ENCODE measurements around the gene TRPC6.
A peak's percentile ranks its signal among the peaks of the same experiment; 100 is the strongest.

The TRPC6 gene

DNA sequence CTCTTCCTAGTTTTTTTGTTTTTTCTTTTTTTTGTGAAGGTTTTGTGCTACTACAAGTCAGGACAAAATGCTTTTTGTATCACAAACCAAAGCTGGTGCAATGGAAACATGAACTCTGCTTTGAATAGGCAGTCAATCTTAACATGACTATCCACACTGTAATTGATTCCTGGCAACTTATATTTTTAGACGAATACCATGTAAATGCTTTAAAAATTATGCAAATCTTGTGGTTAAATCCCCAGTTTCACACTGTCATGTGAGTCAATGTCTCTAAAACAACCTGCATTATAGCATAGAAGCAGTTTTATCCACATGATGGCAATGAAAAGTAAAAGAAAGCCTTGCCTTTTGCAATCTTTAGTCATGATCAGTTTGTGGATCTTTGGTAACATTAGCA is 8.9 kb downstream of the TRPC6 start:
- TF ChIP-seq, protein P1, sequence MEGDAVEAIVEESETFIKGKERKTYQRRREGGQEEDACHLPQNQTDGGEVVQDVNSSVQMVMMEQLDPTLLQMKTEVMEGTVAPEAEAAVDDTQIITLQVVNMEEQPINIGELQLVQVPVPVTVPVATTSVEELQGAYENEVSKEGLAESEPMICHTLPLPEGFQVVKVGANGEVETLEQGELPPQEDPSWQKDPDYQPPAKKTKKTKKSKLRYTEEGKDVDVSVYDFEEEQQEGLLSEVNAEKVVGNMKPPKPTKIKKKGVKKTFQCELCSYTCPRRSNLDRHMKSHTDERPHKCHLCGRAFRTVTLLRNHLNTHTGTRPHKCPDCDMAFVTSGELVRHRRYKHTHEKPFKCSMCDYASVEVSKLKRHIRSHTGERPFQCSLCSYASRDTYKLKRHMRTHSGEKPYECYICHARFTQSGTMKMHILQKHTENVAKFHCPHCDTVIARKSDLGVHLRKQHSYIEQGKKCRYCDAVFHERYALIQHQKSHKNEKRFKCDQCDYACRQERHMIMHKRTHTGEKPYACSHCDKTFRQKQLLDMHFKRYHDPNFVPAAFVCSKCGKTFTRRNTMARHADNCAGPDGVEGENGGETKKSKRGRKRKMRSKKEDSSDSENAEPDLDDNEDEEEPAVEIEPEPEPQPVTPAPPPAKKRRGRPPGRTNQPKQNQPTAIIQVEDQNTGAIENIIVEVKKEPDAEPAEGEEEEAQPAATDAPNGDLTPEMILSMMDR (IDR thresholded peaks at IDR 0.05; ENCODE audit: low read length, missing control alignments) = no peak
- no peak overlapping the region for H3K4me3 ChIP-seq (replicated peaks; ENCODE audit: low read depth, low read length)

DNA sequence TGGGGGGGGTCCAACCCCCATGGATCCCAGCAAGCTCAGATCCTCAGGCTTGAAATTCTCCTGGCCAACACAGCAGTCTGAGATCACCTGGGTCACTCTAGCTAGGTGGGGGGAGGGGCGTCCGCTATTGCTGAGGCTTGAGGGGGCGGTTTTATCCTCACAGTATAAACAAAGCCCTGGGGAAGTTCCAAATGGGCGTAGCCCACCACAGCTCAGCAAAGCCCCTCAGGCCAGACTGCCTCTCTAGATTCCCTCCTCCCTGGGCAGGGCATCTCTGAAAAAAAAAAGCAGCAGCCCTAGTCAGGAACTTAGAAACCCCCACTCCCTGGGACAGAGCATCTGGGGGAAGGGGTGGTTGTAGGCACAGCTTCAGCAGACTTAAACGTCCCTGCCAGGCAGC is 16.7 kb downstream of the TRPC6 start:
- TF ChIP-seq, protein P1 (IDR thresholded peaks at IDR 0.05; ENCODE audit: low read length, missing control alignments) = no peak

More for the DNA sequence above, 8.9 kb downstream of the TRPC6 start:
- DNase-seq (ENCODE audit: low read depth) = no peak

DNA sequence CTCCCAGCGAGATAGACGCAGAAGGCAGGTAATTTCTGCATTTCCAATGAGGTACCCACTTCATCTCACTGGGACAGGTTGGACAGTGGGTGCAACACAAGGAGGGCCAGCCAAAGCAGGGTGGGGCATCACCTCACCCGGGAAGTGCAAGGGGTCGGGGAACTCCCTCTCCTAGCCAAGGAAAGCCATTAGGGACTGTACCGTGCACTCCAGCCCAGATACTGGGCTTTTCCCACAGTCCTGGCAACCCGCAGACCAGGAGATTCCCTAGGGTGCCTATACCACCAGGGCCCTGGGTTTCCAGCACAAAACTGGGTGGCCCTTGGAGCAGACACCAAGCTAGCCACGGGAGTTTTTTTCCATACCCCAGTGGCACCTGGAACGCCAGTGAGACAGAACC is 17.2 kb downstream of the TRPC6 start:
- DNase-seq (ENCODE audit: low read depth) = no peak
- TF ChIP-seq, protein P1 (IDR thresholded peaks at IDR 0.05; ENCODE audit: low read length, missing control alignments) = no peak
- no peak overlapping the region for H3K4me3 ChIP-seq (replicated peaks; ENCODE audit: low read depth, low read length)

More for the DNA sequence above, 16.7 kb downstream of the TRPC6 start:
- H3K4me3 ChIP-seq (replicated peaks; ENCODE audit: low read depth, low read length) = no peak overlapping the region
- no peak for DNase-seq (ENCODE audit: low read depth)

DNA sequence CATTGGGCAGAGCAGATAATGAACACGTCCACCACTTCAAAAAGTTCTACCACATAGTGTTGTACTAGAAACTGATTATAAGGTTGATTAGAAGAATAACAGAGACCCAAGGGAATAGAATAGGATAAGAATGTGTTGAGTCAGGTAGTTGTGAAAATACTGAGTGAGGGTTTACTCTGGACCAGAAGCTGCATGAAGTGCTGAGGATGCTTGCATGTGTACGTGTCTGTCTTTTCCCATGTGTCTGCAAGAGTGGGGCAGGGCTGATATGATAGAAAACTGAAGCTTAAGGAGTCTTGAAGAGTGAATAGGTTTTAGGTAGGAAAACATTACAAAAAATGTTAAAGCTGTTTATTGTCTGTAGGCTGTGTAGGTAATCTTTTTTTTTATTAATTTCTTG is 20.6 kb downstream of the TRPC6 start:
- peak; percentile 6 for DNase-seq (ENCODE audit: low read depth)
- TF ChIP-seq, protein P1 (IDR thresholded peaks at IDR 0.05; ENCODE audit: low read length, missing control alignments) = no peak

DNA sequence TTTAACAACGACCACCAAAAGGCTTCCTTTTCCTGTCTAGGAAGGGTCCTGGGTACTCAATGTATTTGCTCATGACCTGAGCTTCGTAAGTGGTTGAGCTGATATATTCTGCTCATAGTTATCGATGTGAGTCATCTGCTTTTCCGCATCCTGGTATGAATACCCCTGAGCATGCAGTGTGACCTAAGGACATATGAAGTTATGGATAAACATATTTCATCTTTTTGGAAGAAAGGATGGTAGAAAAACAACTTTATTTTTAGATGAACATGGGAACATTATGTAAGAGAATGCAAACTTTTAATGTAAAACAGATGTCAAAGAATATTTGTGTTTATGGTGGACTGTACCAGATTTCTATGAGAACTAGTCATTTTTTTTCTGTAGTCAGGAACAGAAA is 28.4 kb downstream of the TRPC6 start:
- TF ChIP-seq, protein P1 (IDR thresholded peaks at IDR 0.05; ENCODE audit: low read length, missing control alignments) = no peak
- peak; percentile 3 for DNase-seq (ENCODE audit: low read depth)

More for the DNA sequence above, 20.6 kb downstream of the TRPC6 start:
- no peak overlapping the region for H3K4me3 ChIP-seq (replicated peaks; ENCODE audit: low read depth, low read length)

DNA sequence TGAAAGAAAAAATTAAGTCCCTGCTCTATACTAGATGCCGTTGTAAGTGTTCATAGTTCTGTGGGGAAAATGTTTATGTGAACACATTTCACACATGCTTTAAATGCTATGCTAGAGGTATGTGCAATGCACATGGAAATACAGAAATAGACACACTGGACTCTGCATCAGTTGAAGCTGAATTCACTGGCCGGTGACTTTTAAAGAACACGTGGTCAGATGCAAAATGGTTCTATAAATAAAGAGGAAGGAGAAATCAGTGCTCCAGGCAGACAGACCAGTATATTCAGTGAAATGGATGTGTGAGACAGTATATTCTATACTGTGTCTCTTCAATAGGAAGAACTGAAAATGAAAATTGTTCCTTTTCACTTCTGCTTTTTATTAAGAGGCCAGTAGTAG is 29.9 kb downstream of the TRPC6 start:
- TF ChIP-seq, protein P1 (IDR thresholded peaks at IDR 0.05; ENCODE audit: low read length, missing control alignments) = no peak
- no peak overlapping the region for H3K4me3 ChIP-seq (replicated peaks; ENCODE audit: low read depth, low read length)
- DNase-seq (ENCODE audit: low read depth) = no peak

More for the DNA sequence above, 28.4 kb downstream of the TRPC6 start:
- no peak overlapping the region for H3K4me3 ChIP-seq (replicated peaks; ENCODE audit: low read depth, low read length)

DNA sequence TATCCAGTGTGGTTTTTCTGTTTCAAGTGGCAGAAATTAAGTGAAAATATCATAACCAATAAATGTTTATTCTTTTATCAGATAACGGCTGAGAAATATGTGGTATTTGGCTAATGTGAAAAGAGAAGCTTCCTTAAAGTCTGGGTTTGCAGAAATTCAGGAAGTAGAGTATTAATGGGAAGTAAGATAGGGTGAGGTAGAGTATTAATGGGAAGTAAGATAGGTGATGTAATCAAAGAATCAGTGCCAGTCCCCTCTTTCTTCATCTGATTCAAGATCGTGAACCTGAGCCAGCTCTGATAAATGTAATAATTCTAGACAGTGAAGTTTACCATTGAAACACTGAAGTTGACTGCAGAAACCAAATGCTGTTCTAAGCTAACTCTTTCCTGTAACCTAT is 30.9 kb downstream of the TRPC6 start:
- TF ChIP-seq, protein P1 (IDR thresholded peaks at IDR 0.05; ENCODE audit: low read length, missing control alignments) = no peak
- DNase-seq (ENCODE audit: low read depth) = no peak
- H3K4me3 ChIP-seq (replicated peaks; ENCODE audit: low read depth, low read length) = no peak overlapping the region
